OCI-M1 (cell line): ENCODE measurements around the gene CLCF1.

Source experiments
- DNase-seq: peaks from one replicate; lab custom pipeline; 2025; lab: John Stamatoyannopoulos, UW

The CLCF1 gene

DNA sequence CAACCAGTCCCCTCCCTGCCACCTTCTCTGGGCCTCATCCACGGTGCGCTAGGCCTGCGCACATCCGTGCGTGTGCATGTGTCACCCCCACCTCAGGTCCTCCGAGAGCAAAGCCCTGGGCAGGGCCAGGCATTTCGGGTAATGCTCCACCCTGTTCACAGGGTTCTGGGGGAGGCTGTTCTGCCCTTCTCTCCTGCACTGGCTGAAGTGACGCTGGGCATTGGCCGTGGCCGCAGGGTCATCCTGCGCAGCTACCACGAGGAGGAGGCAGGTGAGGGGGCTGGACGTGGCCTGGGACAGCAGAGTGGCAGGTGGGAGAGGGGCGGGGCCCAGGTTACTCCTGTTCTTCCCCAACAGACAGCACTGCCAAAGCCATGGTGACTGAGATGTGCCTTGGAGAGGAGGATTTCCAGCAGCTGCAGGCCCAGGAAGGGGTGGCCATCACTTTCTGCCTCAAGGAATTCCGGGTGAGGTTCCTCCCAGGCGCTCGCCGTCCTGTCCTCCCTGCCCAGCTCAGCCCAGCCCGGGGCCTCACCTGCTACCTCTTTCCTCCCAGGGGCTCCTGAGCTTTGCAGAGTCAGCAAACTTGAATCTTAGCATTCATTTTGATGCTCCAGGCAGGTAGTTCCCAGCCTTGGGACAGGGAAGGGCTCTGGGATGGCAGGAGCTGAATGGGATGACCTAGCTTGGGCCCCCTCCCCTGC lies 22.3 kb upstream of the CLCF1 start:
- no peak for DNase-seq

DNA sequence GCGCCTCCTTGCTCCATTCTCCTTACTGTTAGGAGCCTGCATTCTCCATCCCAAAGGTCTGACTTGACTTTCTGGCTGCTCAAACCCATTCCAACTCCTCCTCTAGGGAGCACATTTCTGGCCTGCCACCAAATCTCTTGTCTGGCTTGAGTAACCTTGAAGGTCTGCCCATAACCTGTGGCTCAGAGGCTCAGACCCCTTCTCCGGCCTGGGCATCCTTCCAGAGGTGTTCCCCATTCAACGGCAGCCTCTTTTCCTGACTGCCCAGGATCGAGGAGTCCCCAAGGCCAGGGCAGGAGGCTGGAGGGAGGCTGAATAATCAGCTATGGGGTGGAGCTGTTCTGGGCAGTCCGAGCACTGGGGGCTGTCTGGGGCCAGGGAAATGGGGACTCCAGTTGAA lies 20.6 kb upstream of the CLCF1 start:
- no peak for DNase-seq

DNA sequence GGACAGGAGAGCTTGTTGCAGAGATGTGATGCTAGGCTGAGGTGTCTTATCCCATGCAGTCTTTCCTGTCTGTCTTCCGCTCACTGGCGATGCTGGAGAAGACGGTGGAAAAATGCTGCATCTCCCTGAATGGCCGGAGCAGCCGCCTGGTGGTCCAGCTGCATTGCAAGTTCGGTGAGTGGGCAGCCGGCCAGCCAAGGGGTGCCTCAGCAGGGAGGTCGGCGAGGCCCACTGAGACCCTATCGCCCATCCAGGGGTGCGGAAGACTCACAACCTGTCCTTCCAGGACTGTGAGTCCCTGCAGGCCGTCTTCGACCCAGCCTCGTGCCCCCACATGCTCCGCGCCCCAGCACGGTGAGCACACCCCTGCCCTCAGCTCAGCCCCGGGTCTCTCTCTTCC lies 20.0 kb upstream of the CLCF1 start:
- no peak for DNase-seq

DNA sequence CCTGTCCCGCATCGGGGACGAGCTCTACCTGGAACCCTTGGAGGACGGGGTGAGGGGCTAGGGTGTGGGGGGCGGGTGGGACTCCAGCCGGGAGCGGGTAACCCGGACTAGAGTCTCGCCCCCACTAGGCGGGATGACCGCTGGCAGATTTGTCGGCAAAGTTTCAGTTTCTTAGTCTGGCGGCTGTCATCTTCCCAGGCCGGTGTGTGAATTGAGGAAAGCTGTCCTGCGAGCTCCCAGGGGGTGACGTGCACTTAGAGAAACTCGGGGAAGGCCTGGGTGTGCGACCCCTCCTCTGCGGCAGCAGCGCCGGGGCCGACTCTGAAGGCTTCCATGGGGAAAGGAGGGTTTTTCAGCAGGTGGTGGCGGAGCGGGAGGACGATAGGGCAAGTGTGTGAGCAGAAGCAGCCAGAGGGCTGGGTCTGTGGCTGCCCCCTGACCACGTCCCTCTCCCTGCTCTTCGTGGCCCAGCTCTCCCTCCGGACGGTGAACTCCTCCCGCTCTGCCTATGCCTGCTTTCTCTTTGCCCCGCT lies 18.9 kb upstream of the CLCF1 start:
- peak; percentile 59 for DNase-seq

- DNase-seq: peak; percentile 96
These were observed 18.1 kb upstream of the CLCF1 start, which contains the start of gene RAD9A for GRCh38 chr11:67391304-67392182. RAD9A (plus strand) TSS chr11:67391986; CDS start chr11:67392045, 59 bp downstream.

GRCh38 chr11:67390947-67391303 lies 17.5 kb upstream of the CLCF1 start:
- DNase-seq: no peak

DNA sequence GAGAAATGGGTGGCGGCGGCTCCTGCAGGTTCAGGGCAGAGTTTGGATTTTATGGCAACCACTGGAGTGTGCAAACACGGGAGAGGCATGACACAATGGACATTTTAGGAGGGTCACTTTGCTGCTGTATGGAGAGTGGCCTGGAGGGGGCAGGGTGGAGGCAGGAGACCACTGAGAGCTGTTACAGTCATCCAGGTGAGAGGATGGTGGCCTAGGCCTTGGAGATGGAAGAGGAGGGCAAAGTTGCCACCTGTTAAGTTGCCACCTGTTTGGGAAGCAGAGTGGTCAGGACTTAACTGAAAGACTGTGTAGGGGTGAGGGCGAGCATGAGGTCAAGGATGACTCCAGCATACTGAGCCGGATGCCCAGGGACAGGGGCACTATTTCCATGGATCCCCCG lies 16.1 kb upstream of the CLCF1 start:
- peak; percentile 62 for DNase-seq

- DNase-seq: no peak
These were observed 14.1 kb upstream of the CLCF1 start for GRCh38 chr11:67387518-67387917.

DNA sequence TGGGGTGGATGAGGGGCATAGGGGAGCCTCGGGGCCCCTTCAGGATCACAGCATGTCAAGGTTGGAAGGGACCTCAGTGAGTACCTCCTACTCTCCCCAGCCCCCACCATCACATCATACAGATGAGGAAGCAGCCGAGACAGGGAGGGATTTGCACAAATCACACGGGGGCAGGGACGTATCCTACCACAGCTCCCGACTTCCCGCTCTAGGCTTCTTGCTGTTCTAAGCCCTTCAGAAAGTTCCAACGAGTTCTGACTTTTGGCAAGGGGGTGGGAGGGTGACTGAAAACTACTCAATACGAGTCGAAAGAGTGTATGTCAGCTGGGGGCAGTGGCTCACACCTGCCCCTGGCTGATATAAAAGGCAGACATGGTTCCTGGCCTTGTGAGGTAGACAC lies 13.7 kb upstream of the CLCF1 start:
- peak; percentile 30 for DNase-seq

DNA sequence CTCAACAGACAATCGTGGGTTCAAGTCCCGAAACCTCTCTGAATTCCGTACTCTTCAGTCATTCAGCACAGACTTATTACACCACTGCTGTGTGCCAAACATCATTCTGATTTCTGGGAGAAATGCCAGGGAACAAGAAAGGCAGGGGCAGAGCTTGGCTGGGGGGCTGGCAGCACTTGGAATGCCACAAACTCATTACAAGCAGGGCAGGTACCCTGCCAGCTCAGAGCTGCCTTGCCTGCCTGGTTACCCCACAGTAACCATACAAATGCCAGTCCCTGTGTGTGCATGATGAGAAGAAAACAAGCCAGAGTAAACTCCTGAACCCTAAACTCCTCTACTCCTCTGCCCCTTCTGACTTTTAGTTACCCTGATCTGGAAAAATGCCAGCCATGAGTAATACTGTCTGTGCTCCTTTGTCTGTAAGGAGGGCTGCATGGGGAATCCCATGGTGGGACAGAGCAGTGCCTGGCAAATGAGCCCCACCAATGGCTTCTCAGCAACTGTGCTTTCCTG lies 11.5 kb upstream of the CLCF1 start:
- DNase-seq: no peak

- DNase-seq: peak; percentile 91
These were observed 9.1 kb upstream of the CLCF1 start for GRCh38 chr11:67382276-67383136.

DNA sequence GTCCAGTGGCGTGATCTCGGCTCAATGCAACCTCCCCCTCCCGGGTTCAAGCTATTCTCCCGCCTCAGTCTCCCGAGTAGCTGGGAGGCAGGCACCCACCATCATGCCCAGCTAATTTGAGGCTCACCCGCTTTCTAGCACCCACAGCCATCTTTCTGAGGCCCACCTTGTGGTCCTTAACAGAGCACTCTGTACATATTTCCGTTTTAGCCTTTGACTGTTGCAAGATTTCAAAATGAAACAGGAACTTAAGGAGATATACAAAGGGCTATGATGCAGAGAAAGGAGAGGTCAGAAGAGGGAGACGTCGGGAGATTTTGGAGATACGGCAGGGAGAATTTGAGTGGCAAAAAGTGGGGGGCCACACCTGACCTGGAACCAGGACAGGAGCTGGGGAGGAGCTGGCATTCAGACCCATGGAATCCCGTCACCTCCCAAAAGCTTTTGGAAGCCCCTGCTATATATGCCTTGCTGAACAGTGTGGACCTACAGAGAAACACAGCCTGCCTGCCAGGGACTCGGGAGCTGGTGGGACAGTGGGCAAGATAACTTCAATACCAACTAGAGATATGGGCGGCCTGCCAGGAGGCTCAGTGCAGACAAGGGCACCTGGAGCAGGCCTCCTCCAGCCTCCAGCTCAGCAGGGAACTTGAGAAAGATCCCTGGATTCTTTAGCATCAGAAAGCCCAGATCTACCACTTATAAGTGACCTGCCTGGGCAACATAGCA lies 8.0 kb upstream of the CLCF1 start:
- peak; percentile 44 for DNase-seq

GRCh38 chr11:67379061-67380058 lies 6.0 kb upstream of the CLCF1 start:
- no peak for DNase-seq

DNA sequence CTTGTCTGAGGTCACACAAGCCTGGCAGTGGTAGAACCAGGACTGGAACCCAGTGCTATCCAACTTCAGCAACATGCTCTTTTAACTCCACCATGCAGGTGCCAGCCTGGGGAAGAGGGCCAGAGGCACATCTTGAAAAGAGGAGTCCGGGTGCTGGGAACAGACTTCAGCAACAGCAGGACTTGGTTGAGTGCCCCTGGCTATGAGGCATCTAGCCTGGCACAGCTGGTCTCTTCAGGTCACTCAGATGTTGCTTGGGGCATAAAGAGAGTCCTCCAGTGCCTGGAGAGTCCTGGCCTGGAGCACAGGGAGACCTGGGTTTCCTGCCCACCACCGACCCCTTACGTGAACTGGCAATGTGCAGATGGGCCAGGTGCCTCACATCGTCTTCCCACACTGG lies 5.1 kb upstream of the CLCF1 start:
- DNase-seq: no peak

DNA sequence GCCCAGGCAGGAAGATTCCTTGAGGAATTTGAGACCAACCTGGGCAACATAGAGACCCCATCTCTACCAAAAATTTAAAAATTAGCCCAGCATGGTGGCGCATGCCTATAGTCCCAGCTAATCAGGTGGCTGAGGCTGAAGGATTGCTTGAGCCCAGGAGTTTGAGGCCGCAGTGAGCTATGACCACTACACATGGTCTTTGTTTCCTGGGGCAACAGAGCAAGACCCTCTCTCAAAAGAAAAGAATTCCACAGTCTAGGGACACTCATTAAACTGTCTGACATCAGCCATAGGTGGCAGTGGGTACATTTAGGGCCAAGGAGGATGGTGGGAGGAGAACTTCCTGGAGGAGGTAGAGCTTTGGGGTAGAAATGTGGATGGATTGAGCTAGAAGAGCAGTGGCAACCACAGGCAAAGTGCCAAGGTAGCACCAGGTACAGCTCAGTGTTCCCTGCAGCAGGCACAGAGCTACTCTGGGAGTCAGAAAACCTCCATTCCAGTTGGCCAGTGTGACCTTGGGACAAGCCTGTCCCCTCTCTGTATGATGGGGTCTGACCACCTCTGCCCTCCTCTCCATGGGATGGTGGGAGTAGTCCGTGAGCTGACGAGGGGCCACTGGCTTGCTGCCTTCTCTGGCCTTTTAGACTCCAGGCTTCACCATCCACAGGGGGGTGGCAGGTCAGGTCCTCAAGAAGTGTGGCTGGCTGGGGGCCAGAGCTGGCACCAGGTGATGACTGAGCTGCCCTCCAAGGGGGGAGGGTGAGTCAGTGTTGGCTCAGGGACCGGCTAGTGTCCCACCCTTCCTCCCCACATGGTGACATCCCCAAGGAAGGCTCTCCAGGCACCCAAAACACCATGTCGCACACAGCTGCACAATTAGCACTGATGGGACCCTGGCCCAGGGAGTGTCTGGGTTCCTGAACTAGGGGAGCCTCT lies 3.7 kb upstream of the CLCF1 start:
- no peak for DNase-seq

DNA sequence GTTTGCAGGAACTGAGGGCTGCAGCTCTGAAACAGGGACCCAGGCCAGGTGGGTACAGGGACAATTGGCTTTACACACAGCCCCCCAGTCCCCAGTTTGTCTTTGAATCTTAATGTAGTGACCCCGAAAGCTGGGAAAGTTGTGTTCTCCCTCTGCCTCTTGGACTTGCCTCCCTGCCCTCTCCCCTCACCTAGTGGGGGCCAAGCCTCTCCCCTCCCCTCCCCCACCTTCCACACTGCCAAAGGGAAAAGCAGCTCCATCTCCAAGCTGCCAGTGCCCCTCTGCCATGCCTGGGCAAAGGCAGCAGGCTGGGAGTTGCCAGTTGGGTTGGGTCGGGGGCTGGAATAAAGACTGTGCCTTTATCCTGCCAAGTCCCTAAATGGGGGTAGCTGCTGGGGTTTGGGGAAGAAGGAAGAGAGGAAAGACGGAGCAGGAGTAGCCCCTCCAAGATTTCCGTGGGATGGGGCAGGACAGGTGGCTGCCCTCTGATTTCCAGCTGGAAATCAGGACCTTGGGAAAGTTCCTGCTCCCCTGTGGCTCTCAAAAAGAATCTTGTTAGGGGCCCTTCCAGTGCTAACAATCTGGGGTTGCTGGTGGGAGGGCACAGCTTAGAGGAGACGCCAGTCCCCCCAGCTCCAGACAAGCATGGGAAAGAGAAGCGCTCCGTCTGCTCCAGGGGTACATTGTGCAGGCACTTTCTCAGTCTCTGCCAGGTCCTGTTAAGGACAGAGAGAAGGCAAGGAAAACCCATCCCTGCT lies 2.8 kb upstream of the CLCF1 start:
- DNase-seq: no peak

DNA sequence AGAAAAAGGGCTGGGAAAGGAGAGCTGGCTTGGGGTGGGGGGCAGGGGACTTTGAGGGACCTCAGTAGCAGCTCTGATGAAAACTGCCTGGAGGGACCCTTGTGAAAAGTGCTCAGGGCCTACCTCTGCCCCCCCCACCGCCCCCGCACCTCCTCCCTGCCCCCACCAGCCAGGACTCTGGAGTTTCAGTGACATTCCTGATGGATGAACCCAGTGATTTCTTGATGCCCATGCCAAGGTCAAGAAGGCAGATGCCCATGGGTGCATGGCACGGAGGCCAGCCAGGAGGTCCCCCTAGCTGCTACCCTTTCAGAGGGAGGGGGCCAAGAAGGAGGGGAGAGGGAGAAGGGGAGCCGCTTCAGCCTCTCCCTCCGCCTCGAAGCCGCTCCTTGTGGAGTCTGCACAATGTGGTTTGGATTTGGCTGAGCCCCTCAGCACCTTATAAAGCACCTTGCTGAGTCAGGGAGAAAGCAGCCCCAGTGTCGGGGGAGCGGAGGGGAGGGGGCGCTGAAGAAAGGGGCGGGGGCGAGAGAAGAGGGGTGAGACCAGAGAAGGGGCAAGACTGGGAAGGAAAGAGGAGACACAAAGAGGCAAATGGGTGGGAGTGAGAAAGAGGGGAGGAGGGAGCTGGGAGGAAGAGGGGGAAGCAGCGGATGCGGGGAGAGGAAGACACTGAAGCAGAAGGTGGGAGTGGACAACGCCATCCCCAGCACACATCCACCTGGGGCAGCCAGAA lies 2.1 kb upstream of the CLCF1 start:
- no peak for DNase-seq
